AG09319 (cell line): ENCODE measurements around the gene CLCA2.

Experiments used
- DNase-seq: peaks from one replicate; pipeline ENCODE4 v3.0.0-alpha.2; 2010; ENCODE audit warnings: low read depth; ENCODE audit errors: extremely low read depth
- TF ChIP-seq, protein P1 (sequence below): IDR thresholded peaks from 2 replicates; pipeline ENCODE4 v1.5.1; 2011; ENCODE audit warnings: low read depth, mild to moderate bottlenecking, inconsistent platforms, low read length, moderate library complexity

CLCA2 gene

GRCh38 chr1:86409416-86410021, 14.5 kb upstream of the CLCA2 start:
- TF ChIP-seq, protein P1, sequence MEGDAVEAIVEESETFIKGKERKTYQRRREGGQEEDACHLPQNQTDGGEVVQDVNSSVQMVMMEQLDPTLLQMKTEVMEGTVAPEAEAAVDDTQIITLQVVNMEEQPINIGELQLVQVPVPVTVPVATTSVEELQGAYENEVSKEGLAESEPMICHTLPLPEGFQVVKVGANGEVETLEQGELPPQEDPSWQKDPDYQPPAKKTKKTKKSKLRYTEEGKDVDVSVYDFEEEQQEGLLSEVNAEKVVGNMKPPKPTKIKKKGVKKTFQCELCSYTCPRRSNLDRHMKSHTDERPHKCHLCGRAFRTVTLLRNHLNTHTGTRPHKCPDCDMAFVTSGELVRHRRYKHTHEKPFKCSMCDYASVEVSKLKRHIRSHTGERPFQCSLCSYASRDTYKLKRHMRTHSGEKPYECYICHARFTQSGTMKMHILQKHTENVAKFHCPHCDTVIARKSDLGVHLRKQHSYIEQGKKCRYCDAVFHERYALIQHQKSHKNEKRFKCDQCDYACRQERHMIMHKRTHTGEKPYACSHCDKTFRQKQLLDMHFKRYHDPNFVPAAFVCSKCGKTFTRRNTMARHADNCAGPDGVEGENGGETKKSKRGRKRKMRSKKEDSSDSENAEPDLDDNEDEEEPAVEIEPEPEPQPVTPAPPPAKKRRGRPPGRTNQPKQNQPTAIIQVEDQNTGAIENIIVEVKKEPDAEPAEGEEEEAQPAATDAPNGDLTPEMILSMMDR: no peak
- no peak for DNase-seq

DNA sequence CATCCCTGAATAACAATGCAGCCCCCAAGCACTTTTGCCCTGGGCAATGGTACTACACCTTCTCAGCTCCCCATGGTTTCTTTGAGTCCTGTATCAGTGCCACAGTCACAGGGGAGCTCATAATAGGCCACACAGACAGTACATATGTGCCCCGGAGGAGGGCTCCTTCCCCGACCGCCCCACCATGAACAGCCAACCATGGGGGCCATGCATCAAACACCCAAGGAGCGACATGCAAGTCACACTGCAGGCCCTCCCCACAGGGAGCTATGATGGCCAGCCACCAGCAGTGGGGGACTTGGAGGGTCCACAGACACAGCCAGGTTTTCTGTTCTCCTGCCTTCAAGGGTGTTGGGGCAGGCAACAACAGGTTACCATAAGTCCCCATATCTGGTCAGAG, 13.1 kb upstream of the CLCA2 start:
- TF ChIP-seq, protein P1: no peak
- no peak for DNase-seq

- no peak for DNase-seq
Measured at GRCh38 chr1:86416343-86416742, 7.6 kb upstream of the CLCA2 start.

DNA sequence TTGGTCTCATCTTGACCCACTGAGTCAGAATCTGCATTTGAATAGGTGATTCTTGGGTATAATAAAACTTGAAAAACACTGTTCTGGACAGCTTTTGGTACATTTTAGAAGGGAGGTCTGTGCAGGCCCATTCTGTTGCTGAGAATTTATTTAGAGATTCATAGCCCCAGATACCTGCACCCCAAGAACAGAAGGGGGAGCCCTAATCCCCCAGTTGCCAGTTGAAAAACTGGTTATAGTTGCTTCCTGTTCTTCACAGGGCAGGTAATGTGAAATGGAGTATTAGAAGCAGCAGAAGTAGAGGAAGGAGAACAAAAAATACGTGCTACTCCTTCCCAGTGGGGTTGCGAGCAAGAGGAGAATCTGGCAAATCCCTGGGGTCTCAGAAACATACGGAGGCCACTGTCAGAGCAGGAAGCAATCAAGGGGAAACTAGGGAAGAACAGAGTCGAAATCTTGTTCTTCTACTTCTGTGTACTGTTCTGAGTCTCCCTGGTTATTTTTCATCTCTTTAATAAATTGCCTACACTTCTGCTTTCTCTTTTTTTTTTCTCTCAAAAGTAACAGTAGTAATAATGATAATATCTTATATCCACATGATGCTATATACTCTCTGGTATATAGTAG, 4.6 kb upstream of the CLCA2 start:
- TF ChIP-seq, protein P1: peak; percentile 62
- no peak for DNase-seq

More at GRCh38 chr1:86416343-86416742, 7.6 kb upstream of the CLCA2 start:
- TF ChIP-seq, protein P1: no peak

- no peak for DNase-seq
- TF ChIP-seq, protein P1: no peak
Measured at GRCh38 chr1:86421601-86422280, 2.2 kb upstream of the CLCA2 start.

DNA sequence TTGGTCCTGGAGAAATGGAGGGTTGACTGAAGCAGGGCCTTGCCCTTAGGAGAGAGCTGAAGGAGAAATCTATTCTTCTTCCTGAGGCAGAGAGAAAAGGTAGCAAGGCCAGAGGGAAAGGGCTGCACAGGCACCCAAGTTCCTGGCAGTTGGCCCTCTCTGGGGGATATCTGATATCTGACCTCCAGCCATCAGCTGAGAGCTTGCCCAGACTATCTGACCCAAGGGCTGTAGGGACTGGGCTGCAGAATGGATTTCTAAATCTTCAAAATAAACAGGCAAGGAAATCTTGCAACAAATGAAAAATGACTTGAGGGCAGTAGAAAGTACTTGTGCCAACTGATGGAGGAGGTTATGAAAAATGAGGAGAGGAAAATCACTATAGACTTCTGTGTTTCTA, 498 bp upstream of the CLCA2 start:
- TF ChIP-seq, protein P1: no peak
- DNase-seq: no peak

GRCh38 chr1:86429122-86429725, 5.3 kb downstream of the CLCA2 start:
- TF ChIP-seq, protein P1: no peak
- no peak for DNase-seq
